ENCODE results near the gene SPAG9.

Gene SPAG9

GRCh38 chr17:51103451-51103850 lies 17.2 kb downstream of the SPAG9 start (continued):
- TF ChIP-seq ZNF214 (tag by site-specific recombination; IDR thresholded peaks at IDR 0.05; ENCODE audit: borderline replicate concordance) (no peak), GFI1B (tag by site-specific recombination; IDR thresholded peaks at IDR 0.05) (no peak), ZNF677 (tag by site-specific recombination; IDR thresholded peaks at IDR 0.05) (no peak), ZNF324 (tag by site-specific recombination; IDR thresholded peaks at IDR 0.05) (no peak), PRDM10 (tag by site-specific recombination; IDR thresholded peaks at IDR 0.05) (no peak)

GRCh38 chr17:51103050-51103449 lies 17.6 kb downstream of the SPAG9 start:
- CTCF ChIA-PET, result interaction anchor here (1.3 kb wide), 1 partner anchor 50 kb away, joined by 5 read pairs; the partner anchor contains the start of gene NME1

More at GRCh38 chr17:51103050-51103449, 17.6 kb downstream of the SPAG9 start:
- POLR2A ChIA-PET, result interaction anchor here (1.0 kb wide), 1 partner anchor 11 kb away, joined by 3 read pairs; no protein-coding TSS in a partner anchor
- H3K9me3 ChIP-seq (ENCODE audit: control insufficient read depth, insufficient read depth, low read depth, low read length), result no peaks in the 10 kb centered on the region
- H3K27ac ChIP-seq (ENCODE audit: extremely low read depth, low read depth, low read length), result no peak overlapping the region
- peaks cover 7% of the 10 kb centered on the region for H3K4me1 ChIP-seq (ENCODE audit: control insufficient read depth, insufficient read depth, low read length)
- no peak overlapping the region for H3K4me3 ChIP-seq (ENCODE audit: low read depth, low read length)
- H3K36me3 ChIP-seq (ENCODE audit: control insufficient read depth in 2 of 2, insufficient read depth in 1 of 2, low read length in 2 of 2), result peaks cover 0 to 3% of the 10 kb centered on the region in 2 experiments; a peak in 2 of 3 replicates
- TF ChIP-seq ZNF555 (tag by site-specific recombination; conservative IDR thresholded peaks at IDR 0.05), result no peak
- TF ChIP-seq REPIN1 (tag by site-specific recombination; IDR thresholded peaks at IDR 0.05; ENCODE audit: low read depth), result no peak
- TF ChIP-seq ZNF645 (tag by site-specific recombination; IDR thresholded peaks at IDR 0.05), result no peak
- no peak for TF ChIP-seq INSM2 (tag by site-specific recombination; IDR thresholded peaks at IDR 0.05)
- TF ChIP-seq SP3 (tag by site-specific recombination; IDR thresholded peaks at IDR 0.05), result no peak
- no peak for TF ChIP-seq ZNF660 (tag by site-specific recombination; IDR thresholded peaks at IDR 0.05)
- no peak for TF ChIP-seq CTCF (tag by site-specific recombination; IDR thresholded peaks at IDR 0.05)
- TF ChIP-seq ZNF148 (tag by site-specific recombination; IDR thresholded peaks at IDR 0.05; ENCODE audit: borderline replicate concordance), result no peak
- no peak for TF ChIP-seq ZNF248 (tag by site-specific recombination; IDR thresholded peaks at IDR 0.05)
- TF ChIP-seq ZFHX2 (tag by site-specific recombination; conservative IDR thresholded peaks at IDR 0.05), result no peak
- no peak for TF ChIP-seq ZNF768 (tag by site-specific recombination; IDR thresholded peaks at IDR 0.05)
- TF ChIP-seq ZNF560 (tag by site-specific recombination; IDR thresholded peaks at IDR 0.05; ENCODE audit: borderline replicate concordance), result no peak
- no peak for TF ChIP-seq ZNF596 (tag by site-specific recombination; IDR thresholded peaks at IDR 0.05)
- no peak for TF ChIP-seq YY2 (tag by site-specific recombination; IDR thresholded peaks at IDR 0.05)
- TF ChIP-seq ZNF670 (tag by site-specific recombination; IDR thresholded peaks at IDR 0.05; ENCODE audit: low read depth), result no peak
- TF ChIP-seq ZNF449 (tag by site-specific recombination; IDR thresholded peaks at IDR 0.05), result no peak
- TF ChIP-seq ZFP69B (tag by site-specific recombination; IDR thresholded peaks at IDR 0.05), result no peak
- TF ChIP-seq ZNF600 (tag by site-specific recombination; IDR thresholded peaks at IDR 0.05), result no peak
- no peak for TF ChIP-seq ZNF544 (tag by site-specific recombination; IDR thresholded peaks at IDR 0.05)
